PC-3 (cell line): ENCODE data around the gene TRRAP. TPM values are rescaled to one million over a fixed set of nuclear protein-coding genes. Genes with fewer than 3 reads are reported as not detected.
A peak's percentile ranks its signal among the peaks of the same experiment; 100 is the strongest.

ENCODE experiments used
- ATAC-seq: fragments of 200-7000 bp; cut with Tn5 transposase; 2 replicates; pipeline ENCODE4 v1.9.1; 2020; ENCODE audit warnings: mild to moderate bottlenecking, moderate library complexity
- BruUV-seq: library from RNA; stranded (reverse); fragments of 400-500 nt; replicated peaks from 2 replicates; lab custom pipeline; 2021; lab: Mats Ljungman, UMichigan
- CTCF ChIA-PET: fragments of 300-600 bp; sonication (Branson Sonifier 250); formaldehyde crosslinking; loops from one replicate; lab custom pipeline; 2022; ENCODE audit warnings: antibody characterized with exemption; lab: Charles Lee
- POLR2A ChIA-PET: fragments of 300-600 bp; sonication (Branson Sonifier 250); formaldehyde crosslinking; loops from one replicate; lab custom pipeline; 2022; ENCODE audit warnings: antibody characterized with exemption; ENCODE audit not compliant: unreplicated experiment; lab: Charles Lee
- DNase-seq: peaks from one replicate; pipeline ENCODE4 v3.0.0-alpha.2; 2015
- H2AFZ ChIP-seq: fragments of 300-600 bp; sonication (generic); 2 replicates; pipeline ENCODE4 v1.6.0; 2016; ENCODE audit warnings: antibody characterized with exemption, low read length
- H3F3A ChIP-seq: fragments of 300-600 bp; sonication (generic); one replicate; pipeline ENCODE4 v1.6.0; 2017; ENCODE audit warnings: antibody characterized with exemption, low read length, control low read depth, mild to moderate bottlenecking; ENCODE audit not compliant: unreplicated experiment
- H3K27ac ChIP-seq: fragments of 300-600 bp; sonication (generic); 2 replicates; pipeline ENCODE4 v1.5.1; 2016; ENCODE audit warnings: mild to moderate bottlenecking, low read length
- H3K27me3 ChIP-seq: fragments of 300-600 bp; sonication (generic); 2 replicates; pipeline ENCODE4 v1.6.1; 2016; ENCODE audit warnings: low read length, mixed read lengths
- H3K36me3 ChIP-seq: fragments of 300-600 bp; sonication (generic); 2 replicates; pipeline ENCODE4 v1.6.1; 2016; ENCODE audit warnings: low read depth, mixed run types, low read length, mixed read lengths
- H3K4me1 ChIP-seq: fragments of 300-600 bp; sonication (generic); 2 replicates; pipeline ENCODE4 v1.5.1; 2016; ENCODE audit warnings: low read length; ENCODE audit not compliant: insufficient read depth
- H3K4me2 ChIP-seq: fragments of 300-600 bp; sonication (generic); 2 replicates; pipeline ENCODE4 v1.6.0; 2016; ENCODE audit warnings: low read length
- H3K4me3 ChIP-seq: fragments of 300-600 bp; sonication (generic); 2 replicates; pipeline ENCODE4 v1.5.1; 2016; ENCODE audit warnings: mild to moderate bottlenecking, low read length, mixed read lengths
- H3K79me2 ChIP-seq: fragments of 300-600 bp; sonication (generic); 2 replicates; pipeline ENCODE4 v1.6.1; 2017; ENCODE audit warnings: low read length, mixed read lengths
- H3K9ac ChIP-seq: fragments of 300-600 bp; sonication (generic); 2 replicates; pipeline ENCODE4 v1.6.0; 2016; ENCODE audit warnings: mild to moderate bottlenecking, low read length
- H3K9me2 ChIP-seq: fragments of 300-600 bp; sonication (generic); replicated peaks from 2 replicates; pipeline ENCODE4 v1.6.1; 2016; ENCODE audit warnings: mixed run types, low read length, mixed read lengths
- H3K9me3 ChIP-seq: fragments of 300-600 bp; sonication (generic); 2 replicates; pipeline ENCODE4 v1.6.1; 2016; ENCODE audit warnings: low read length, mixed read lengths
- H4K20me1 ChIP-seq: fragments of 300-600 bp; sonication (generic); 2 replicates; pipeline ENCODE4 v1.6.1; 2016; ENCODE audit warnings: low read length, mixed read lengths
- CTCF ChIP-seq: fragments of 300-600 bp; sonication (generic); conservative IDR thresholded peaks from 2 replicates; pipeline ENCODE4 v1.5.1; 2017; ENCODE audit warnings: antibody characterized with exemption, low read depth, mild to moderate bottlenecking, low read length
- EZH2 ChIP-seq: fragments of 300-600 bp; sonication (generic); IDR thresholded peaks from one replicate; pipeline ENCODE4 v1.6.1; 2017; ENCODE audit warnings: antibody characterized with exemption, mild to moderate bottlenecking, low read length; ENCODE audit not compliant: unreplicated experiment
- EZH2phosphoT487 ChIP-seq: fragments of 300-600 bp; sonication (generic); IDR thresholded peaks from 2 replicates; pipeline ENCODE4 v1.6.1; 2018; ENCODE audit warnings: mild to moderate bottlenecking, antibody characterized with exemption, low read length, borderline replicate concordance
- intact Hi-C: fragments of 100-400 bp; cut with micrococcal nuclease; formaldehyde crosslinking; loops from 2 replicates; pipeline ENCODE4 v1.9.0; 2023
- total RNA-seq: library from RNA; depleted of rRNA; stranded (reverse); fragments of >200 nt; gene quantifications from 2 replicates; pipeline ENCODE4 v1.2.3, GENCODE V29; 2014

TRRAP gene
- total RNA-seq, 1 experiment from 2014 or later: 17.7 TPM

- H4K20me1 ChIP-seq: peaks cover 2% of the 10 kb centered on the region; the same call in 1 of the 2 replicates
- no peaks in the 10 kb centered on the region for H3K9me2 ChIP-seq
- peaks cover 7% of the 10 kb centered on the region for H3K4me1 ChIP-seq
- no TSS peak for BruUV-seq
- H3K27me3 ChIP-seq: no peaks in the 10 kb centered on the region
- intact Hi-C loops: no loop called here
- no peak overlapping the region for H3K4me2 ChIP-seq
- H3K9ac ChIP-seq: no peak overlapping the region
- H3K4me3 ChIP-seq: no peak overlapping the region
- DNase-seq (no peak), ATAC-seq (no peak)
- ChIA-PET CTCF (no interaction called here), POLR2A (no interaction called here)
- no peaks in the 10 kb centered on the region for H3F3A ChIP-seq
- TF ChIP-seq EZH2phosphoT487: no peak
- no peak for TF ChIP-seq EZH2
- no peak for TF ChIP-seq CTCF
- H2AFZ ChIP-seq: no peak overlapping the region
- H3K36me3 ChIP-seq: no peaks in the 10 kb centered on the region
- no peaks in the 10 kb centered on the region for H3K9me3 ChIP-seq
- no peak overlapping the region for H3K27ac ChIP-seq
- H3K79me2 ChIP-seq: peaks cover 20% of the 10 kb centered on the region
These were observed 2.8 kb upstream of the TRRAP start for GRCh38 chr7:98875501-98875900.

GRCh38 chr7:98877146-98877545, 1.2 kb upstream of the TRRAP start:
- Histone ChIP-seq H3K27ac (no peak overlapping the region), H3K27me3 (no peaks in the 10 kb centered on the region), H3K36me3 (peaks cover 7% of the 10 kb centered on the region), H3K4me2 (no peak overlapping the region), H3K9ac (no peak overlapping the region), H3K9me2 (no peaks in the 10 kb centered on the region), H3K4me1 (peaks cover 7% of the 10 kb centered on the region), H3K79me2 (peaks cover 25% of the 10 kb centered on the region), H4K20me1 (peaks cover 6% of the 10 kb centered on the region; the same call in 1 of the 2 replicates), H2AFZ (no peak overlapping the region), H3K9me3 (no peaks in the 10 kb centered on the region), H3F3A (no peaks in the 10 kb centered on the region), H3K4me3 (no peak overlapping the region)
- DNase-seq (no peak), ATAC-seq (no peak)
- no TSS peak for BruUV-seq
- ChIA-PET POLR2A (no interaction called here), CTCF (no interaction called here)
- TF ChIP-seq CTCF (no peak), EZH2phosphoT487 (no peak), EZH2 (no peak)
- intact Hi-C loops: no loop called here

- Histone ChIP-seq H3K9ac (peak overlapping the region; percentile 96; the same call in 1 of the 2 replicates), H3K4me3 (peak overlapping the region; percentile 99), H3K27ac (no peak overlapping the region), H2AFZ (peak overlapping the region; percentile 86), H3K4me2 (peak overlapping the region; percentile 95), H4K20me1 (peaks cover 6% of the 10 kb centered on the region; the same call in 1 of the 2 replicates), H3K79me2 (peaks cover 25% of the 10 kb centered on the region), H3K36me3 (peaks cover 10% of the 10 kb centered on the region), H3K27me3 (no peaks in the 10 kb centered on the region), H3F3A (no peaks in the 10 kb centered on the region), H3K9me3 (no peaks in the 10 kb centered on the region), H3K9me2 (no peaks in the 10 kb centered on the region), H3K4me1 (peaks cover 7% of the 10 kb centered on the region)
- DNase-seq: no peak
- BruUV-seq: TSS peak; percentile 87
- intact Hi-C loops: no loop called here
- TF ChIP-seq CTCF: no peak
- no peak for TF ChIP-seq EZH2phosphoT487
- no peak for TF ChIP-seq EZH2
- CTCF ChIA-PET: no interaction called here
- POLR2A ChIA-PET: interaction anchor here (0.6 kb wide), 2 partner anchors 16 to 89 kb away, joined by 3 to 5 read pairs; no protein-coding TSS in a partner anchor
- ATAC-seq: peak; percentile 16; the same call in 1 of the 2 replicates
These were observed 504 bp upstream of the TRRAP start for GRCh38 chr7:98877692-98878364.
